HL-60 (cell line): Measurements from ENCODE around the gene SLC6A6.

Experiments
- CTCF ChIP-seq: IDR thresholded peaks from one replicate; pipeline ENCODE4 v1.5.1; 2011; ENCODE audit warnings: low read length, control low read depth, inconsistent platforms; ENCODE audit not compliant: insufficient read depth
- GABPA ChIP-seq: IDR thresholded peaks from 2 replicates; pipeline ENCODE4 v1.6.1; 2012; ENCODE audit warnings: low read depth

- TF ChIP-seq CTCF: no peak
- TF ChIP-seq GABPA: no peak
Observed at GRCh38 chr3:14398797-14399106, 3.7 kb upstream of the SLC6A6 start.
